Parathyroid adenoma (tissue), 2 donors: Measurements from ENCODE around the gene IL17RC.
A peak's percentile ranks its signal among the peaks of the same experiment; 100 is the strongest.

ENCODE experiments used
- H2AFZ ChIP-seq: fragments of 300-600 bp; sonication (generic); one replicate; pipeline ENCODE4 v1.7.0; 2017; ENCODE audit warnings: antibody characterized with exemption, mild to moderate bottlenecking
- H3K27ac ChIP-seq: fragments of 300-600 bp; sonication (generic); one replicate; pipeline ENCODE4 v1.7.0; 2017
- H3K27me3 ChIP-seq: fragments of 300-600 bp; sonication (generic); one replicate; pipeline ENCODE4 v1.7.0; 2017; ENCODE audit warnings: low read length; ENCODE audit not compliant: control insufficient read depth, insufficient read depth
- H3K36me3 ChIP-seq: fragments of 300-600 bp; sonication (generic); one replicate; pipeline ENCODE4 v1.7.0; 2017; ENCODE audit warnings: low read length; ENCODE audit not compliant: control insufficient read depth, insufficient read depth
- H3K4me1 ChIP-seq: fragments of 300-600 bp; sonication (generic); one replicate; pipeline ENCODE4 v1.7.0; 2017; ENCODE audit warnings: control low read depth
- H3K4me2 ChIP-seq: fragments of 300-600 bp; sonication (generic); one replicate; pipeline ENCODE4 v1.7.0; 2017; ENCODE audit warnings: low read length
- H3K4me3 ChIP-seq: fragments of 300-600 bp; sonication (generic); one replicate; pipeline ENCODE4 v1.7.0; 2017; ENCODE audit warnings: low read depth, low read length
- H3K79me2 ChIP-seq: fragments of 300-600 bp; sonication (generic); one replicate; pipeline ENCODE4 v1.7.0; 2017; ENCODE audit warnings: control low read depth
- H3K9ac ChIP-seq: fragments of 300-600 bp; sonication (generic); one replicate; pipeline ENCODE4 v1.7.0; 2017; ENCODE audit warnings: mild to moderate bottlenecking
- H3K9me3 ChIP-seq: fragments of 300-600 bp; sonication (generic); one replicate; pipeline ENCODE4 v1.7.0; 2017; ENCODE audit warnings: low read length; ENCODE audit not compliant: control insufficient read depth
- CTCF ChIP-seq: fragments of 300-600 bp; sonication (generic); IDR thresholded peaks from one replicate; pipeline ENCODE4 v1.7.0; 2017; ENCODE audit warnings: antibody characterized with exemption, mild to moderate bottlenecking
- donor health status: primary hyperparathyroidism.

IL17RC gene

GRCh38 chr3:9933561-9934234, 16.8 kb downstream of the IL17RC start, which contains the start of gene CRELD1:
CRELD1 (plus strand) TSS chr3:9933834; CDS start chr3:9934439, 605 bp downstream.
- H3K4me2 ChIP-seq: peak within 1 kb of the TSS; percentile 87
- no peaks in the 10 kb centered on the region for H3K9me3 ChIP-seq
- no peak for TF ChIP-seq CTCF
- H3K4me3 ChIP-seq: peak within 1 kb of the TSS; percentile 92
- H3K36me3 ChIP-seq: no peaks in the 10 kb centered on the region
- H2AFZ ChIP-seq: peak within 1 kb of the TSS; percentile 99
- H3K27ac ChIP-seq: peak within 1 kb of the TSS; percentile 93
- H3K9ac ChIP-seq: peak within 1 kb of the TSS; percentile 81
- H3K79me2 ChIP-seq: peaks cover 9% of the 10 kb centered on the region
- peaks cover 10% of the 10 kb centered on the region for H3K4me1 ChIP-seq
- no peaks in the 10 kb centered on the region for H3K27me3 ChIP-seq

GRCh38 chr3:9934235-9934621, 17.3 kb downstream of the IL17RC start:
- Histone ChIP-seq H3K36me3 (no peaks in the 10 kb centered on the region), H3K4me1 (peaks cover 10% of the 10 kb centered on the region), H3K79me2 (peaks cover 9% of the 10 kb centered on the region), H3K9ac (peak overlapping the region; percentile 81), H2AFZ (peak overlapping the region; percentile 99), H3K27me3 (no peaks in the 10 kb centered on the region), H3K9me3 (no peaks in the 10 kb centered on the region), H3K4me2 (peak overlapping the region; percentile 87), H3K27ac (peak overlapping the region; percentile 93), H3K4me3 (peak overlapping the region; percentile 92)
- TF ChIP-seq CTCF: no peak

GRCh38 chr3:9934993-9935392, 18.1 kb downstream of the IL17RC start:
- H3K79me2 ChIP-seq: peaks cover 9% of the 10 kb centered on the region
- peak overlapping the region; percentile 87 for H3K4me2 ChIP-seq
- no peak overlapping the region for H3K9ac ChIP-seq
- H2AFZ ChIP-seq: no peak overlapping the region
- H3K4me3 ChIP-seq: no peak overlapping the region
- TF ChIP-seq CTCF: no peak
- H3K36me3 ChIP-seq: no peaks in the 10 kb centered on the region
- H3K27me3 ChIP-seq: no peaks in the 10 kb centered on the region
- no peak overlapping the region for H3K27ac ChIP-seq
- peaks cover 10% of the 10 kb centered on the region for H3K4me1 ChIP-seq
- no peaks in the 10 kb centered on the region for H3K9me3 ChIP-seq

GRCh38 chr3:9935966-9936510, 19.1 kb downstream of the IL17RC start:
- no peak overlapping the region for H2AFZ ChIP-seq
- H3K27me3 ChIP-seq: no peaks in the 10 kb centered on the region
- no peak overlapping the region for H3K9ac ChIP-seq
- no peaks in the 10 kb centered on the region for H3K36me3 ChIP-seq
- no peaks in the 10 kb centered on the region for H3K9me3 ChIP-seq
- TF ChIP-seq CTCF: no peak
- H3K4me3 ChIP-seq: no peak overlapping the region
- H3K27ac ChIP-seq: no peak overlapping the region
- peaks cover 10% of the 10 kb centered on the region for H3K4me1 ChIP-seq
- H3K79me2 ChIP-seq: peaks cover 9% of the 10 kb centered on the region
- H3K4me2 ChIP-seq: no peak overlapping the region
